Spinal cord (tissue), 10 donors: ENCODE data around the gene CALN1. TPM values are rescaled to one million over a fixed set of nuclear protein-coding genes. Genes with fewer than 3 reads are reported as not detected.
"Not testable (repeated sequence)": the region's sequence is repeated elsewhere in the genome, so short reads cannot be mapped to it uniquely, and the experiment has no call there.

Source experiments
- DNase-seq, 6 donors: peaks; one replicate each; pipeline versions ENCODE4 v3.0.0 to v3.0.0-alpha.2; 2013 to 2015; ENCODE audit warnings: low spot score in 6 of 6, low read depth in 4 of 6
- H3K27ac ChIP-seq: one replicate; pipeline ENCODE4 v1.5.1; 2013; ENCODE audit warnings: low read depth, low read length, control low read depth
- H3K27me3 ChIP-seq: one replicate; pipeline ENCODE4 v1.6.1; 2013; ENCODE audit warnings: low read length; ENCODE audit not compliant: control insufficient read depth, insufficient read depth
- H3K36me3 ChIP-seq: one replicate; pipeline ENCODE4 v1.6.1; 2013; ENCODE audit warnings: low read length; ENCODE audit not compliant: control insufficient read depth, insufficient read depth
- H3K4me1 ChIP-seq: one replicate; pipeline ENCODE4 v1.6.1; 2013; ENCODE audit warnings: low read length; ENCODE audit not compliant: control insufficient read depth, insufficient read depth
- H3K4me3 ChIP-seq: one replicate; pipeline ENCODE4 v1.5.1; 2013; ENCODE audit warnings: low read depth, low read length, control low read depth
- H3K9me3 ChIP-seq: one replicate; pipeline ENCODE4 v1.6.1; 2013; ENCODE audit warnings: low read length; ENCODE audit not compliant: control insufficient read depth, insufficient read depth
- WGBS: methylation state at CpG from one replicate; pipeline ENCODE4 v1.1.5; 2013; ENCODE audit warnings: missing lambda C conversion rate; ENCODE audit not compliant: insufficient coverage; 5-methylcytosine and 5-hydroxymethylcytosine counted together
- polyA plus RNA-seq, 2 donors: library from polyadenylated mRNA; unstranded; fragments of 120-200 nt; gene quantifications; one replicate each; pipeline ENCODE4 v1.2.1, GENCODE V29; 2013; ENCODE audit not compliant: insufficient read length in 2 of 2
- total RNA-seq, 2 donors: library from RNA; depleted of rRNA in 1 of 2; stranded (reverse); fragments of 120-200 nt in 1 of 2; fragments of >200 nt in 1 of 2; gene quantifications; one replicate each; pipeline versions ENCODE4 v1.2.3 to v1.2.4, GENCODE V29; 2013 to 2014
- donor health status: healthy.

Gene CALN1
- total and polyA plus RNA-seq, 4 donors: 14.7 to 30.0 (median 22.1) TPM

GRCh38 chr7:72394016-72394415 lies 18.1 kb downstream of the CALN1 start:
- Histone ChIP-seq H3K4me1 (no peaks in the 10 kb centered on the region), H3K27me3 (no peaks in the 10 kb centered on the region), H3K27ac (no peak overlapping the region), H3K9me3 (no peaks in the 10 kb centered on the region), H3K36me3 (no peaks in the 10 kb centered on the region), H3K4me3 (no peak overlapping the region)
- no peak for DNase-seq
- WGBS: no CpG with 5 or more reads among the region's 1 CpG

- H3K27ac ChIP-seq: no peak overlapping the region
- no peaks in the 10 kb centered on the region for H3K27me3 ChIP-seq
- WGBS: 99% methylated on average over 7 of the region's 7 CpGs
- no peak overlapping the region for H3K4me3 ChIP-seq
- no peaks in the 10 kb centered on the region for H3K9me3 ChIP-seq
- no peaks in the 10 kb centered on the region for H3K4me1 ChIP-seq
- H3K36me3 ChIP-seq: no peaks in the 10 kb centered on the region
- no peak for DNase-seq
Observed at GRCh38 chr7:72391821-72392377, 20.2 kb downstream of the CALN1 start.

GRCh38 chr7:72386118-72386517 lies 26.0 kb downstream of the CALN1 start:
- no peaks in the 10 kb centered on the region for H3K36me3 ChIP-seq
- DNase-seq: no peak
- 83% methylated on average over 2 of the region's 3 CpGs for WGBS
- H3K4me3 ChIP-seq: no peak overlapping the region
- H3K27me3 ChIP-seq: no peaks in the 10 kb centered on the region
- H3K9me3 ChIP-seq: no peaks in the 10 kb centered on the region
- H3K4me1 ChIP-seq: no peaks in the 10 kb centered on the region
- H3K27ac ChIP-seq: no peak overlapping the region

GRCh38 chr7:72362246-72362645 lies 49.9 kb downstream of the CALN1 start:
- no peaks in the 10 kb centered on the region for H3K27me3 ChIP-seq
- H3K36me3 ChIP-seq: no peaks in the 10 kb centered on the region
- no peaks in the 10 kb centered on the region for H3K4me1 ChIP-seq
- WGBS: 100% methylated on average over 3 of the region's 4 CpGs
- no peaks in the 10 kb centered on the region for H3K9me3 ChIP-seq
- H3K27ac ChIP-seq: no peak overlapping the region
- DNase-seq: no peak
- H3K4me3 ChIP-seq: no peak overlapping the region

GRCh38 chr7:72345208-72345727 lies 66.9 kb downstream of the CALN1 start:
- Histone ChIP-seq H3K9me3 (no peaks in the 10 kb centered on the region), H3K27ac (no peak overlapping the region), H3K4me3 (no peak overlapping the region), H3K27me3 (no peaks in the 10 kb centered on the region), H3K36me3 (no peaks in the 10 kb centered on the region), H3K4me1 (no peaks in the 10 kb centered on the region)
- no peak for DNase-seq
- WGBS: 80% methylated on average over 1 of the region's 1 CpG

GRCh38 chr7:72343991-72344390 lies 68.1 kb downstream of the CALN1 start:
- Histone ChIP-seq H3K27ac (no peak overlapping the region), H3K36me3 (no peaks in the 10 kb centered on the region), H3K27me3 (no peaks in the 10 kb centered on the region), H3K9me3 (no peaks in the 10 kb centered on the region), H3K4me3 (no peak overlapping the region), H3K4me1 (no peaks in the 10 kb centered on the region)
- no peak for DNase-seq
- WGBS: no CpG with 5 or more reads among the region's 3 CpGs

GRCh38 chr7:72343354-72343753 lies 68.8 kb downstream of the CALN1 start:
- H3K27ac ChIP-seq, H3K9me3 ChIP-seq, DNase-seq, H3K36me3 ChIP-seq, H3K4me1 ChIP-seq, H3K4me3 ChIP-seq, H3K27me3 ChIP-seq: not testable (repeated sequence)
- 90% methylated on average over 2 of the region's 3 CpGs for WGBS

- Histone ChIP-seq H3K27ac (no peak overlapping the region), H3K4me1 (peaks cover 15% of the 10 kb centered on the region), H3K27me3 (peaks cover 20% of the 10 kb centered on the region), H3K9me3 (no peaks in the 10 kb centered on the region), H3K4me3 (peak overlapping the region; percentile 29), H3K36me3 (no peaks in the 10 kb centered on the region)
- DNase-seq: peak in 4 of 6 donors; percentile 20 to 91 (median 66)
- 5% methylated on average over 43 of the region's 44 CpGs for WGBS
Observed at GRCh38 chr7:72337390-72338167, 74.6 kb downstream of the CALN1 start.

GRCh38 chr7:72336632-72337389 lies 75.3 kb downstream of the CALN1 start:
- H3K27ac ChIP-seq: no peak overlapping the region
- DNase-seq: peak in 2 of 6 donors; percentile 52 to 63
- H3K4me3 ChIP-seq: peak overlapping the region; percentile 29
- H3K4me1 ChIP-seq: peaks cover 15% of the 10 kb centered on the region
- H3K36me3 ChIP-seq: no peaks in the 10 kb centered on the region
- under 1% methylated on average over 89 of the region's 89 CpGs for WGBS
- no peaks in the 10 kb centered on the region for H3K9me3 ChIP-seq
- peaks cover 20% of the 10 kb centered on the region for H3K27me3 ChIP-seq
